ENCODE results near the gene CECR2.
"Not testable (repeated sequence)": the region's sequence is repeated elsewhere in the genome, so short reads cannot be mapped to it uniquely, and the experiment has no call there.

Gene CECR2

GRCh38 chr22:17549183-17549582, 179.9 kb downstream of the CECR2 start:
- TF ChIP-seq, protein P1, sequence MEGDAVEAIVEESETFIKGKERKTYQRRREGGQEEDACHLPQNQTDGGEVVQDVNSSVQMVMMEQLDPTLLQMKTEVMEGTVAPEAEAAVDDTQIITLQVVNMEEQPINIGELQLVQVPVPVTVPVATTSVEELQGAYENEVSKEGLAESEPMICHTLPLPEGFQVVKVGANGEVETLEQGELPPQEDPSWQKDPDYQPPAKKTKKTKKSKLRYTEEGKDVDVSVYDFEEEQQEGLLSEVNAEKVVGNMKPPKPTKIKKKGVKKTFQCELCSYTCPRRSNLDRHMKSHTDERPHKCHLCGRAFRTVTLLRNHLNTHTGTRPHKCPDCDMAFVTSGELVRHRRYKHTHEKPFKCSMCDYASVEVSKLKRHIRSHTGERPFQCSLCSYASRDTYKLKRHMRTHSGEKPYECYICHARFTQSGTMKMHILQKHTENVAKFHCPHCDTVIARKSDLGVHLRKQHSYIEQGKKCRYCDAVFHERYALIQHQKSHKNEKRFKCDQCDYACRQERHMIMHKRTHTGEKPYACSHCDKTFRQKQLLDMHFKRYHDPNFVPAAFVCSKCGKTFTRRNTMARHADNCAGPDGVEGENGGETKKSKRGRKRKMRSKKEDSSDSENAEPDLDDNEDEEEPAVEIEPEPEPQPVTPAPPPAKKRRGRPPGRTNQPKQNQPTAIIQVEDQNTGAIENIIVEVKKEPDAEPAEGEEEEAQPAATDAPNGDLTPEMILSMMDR (IDR thresholded peaks at IDR 0.05; ENCODE audit: low read depth, low read length), result no peak
- H3K4me3 ChIP-seq (ENCODE audit: low read depth, low read length), result no peak overlapping the region

GRCh38 chr22:17549655-17550054, 180.4 kb downstream of the CECR2 start:
- H3K4me3 ChIP-seq (ENCODE audit: low read depth, low read length), result no peak overlapping the region
- TF ChIP-seq, protein P1 (IDR thresholded peaks at IDR 0.05; ENCODE audit: low read depth, low read length), result no peak

GRCh38 chr22:17552737-17553136, 183.5 kb downstream of the CECR2 start:
- TF ChIP-seq, protein P1 (IDR thresholded peaks at IDR 0.05; ENCODE audit: low read depth, low read length), result no peak
- H3K4me3 ChIP-seq (ENCODE audit: low read depth, low read length), result no peak overlapping the region

- no peak overlapping the region for H3K4me3 ChIP-seq (ENCODE audit: low read depth, low read length)
- TF ChIP-seq, protein P1 (IDR thresholded peaks at IDR 0.05; ENCODE audit: low read depth, low read length), result no peak
Observed at GRCh38 chr22:17554814-17555213, 185.6 kb downstream of the CECR2 start.

DNA sequence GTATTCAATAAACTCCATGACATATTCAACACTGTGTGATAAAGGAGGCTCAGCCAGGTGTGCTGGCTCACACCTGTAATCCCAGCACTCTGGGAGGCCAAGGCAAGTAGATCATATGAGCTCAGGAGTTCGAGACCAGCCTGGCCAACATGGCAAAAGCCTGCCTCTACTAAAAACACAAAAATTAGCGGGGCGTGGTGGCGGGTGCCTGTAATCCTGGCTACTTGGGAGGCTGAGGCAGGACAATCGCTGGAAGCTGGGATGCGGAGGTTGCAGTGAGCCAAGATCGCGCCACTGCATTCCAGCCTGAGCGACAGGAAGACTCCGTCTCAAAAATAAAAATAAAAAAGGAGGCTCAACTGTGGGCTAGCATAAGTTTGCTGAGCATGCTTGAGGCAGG, 189.9 kb downstream of the CECR2 start:
- TF ChIP-seq, protein P1 (IDR thresholded peaks at IDR 0.05; ENCODE audit: low read depth, low read length), result no peak
- H3K4me3 ChIP-seq (ENCODE audit: low read depth, low read length), result no peak overlapping the region

GRCh38 chr22:17562906-17563870, 193.9 kb downstream of the CECR2 start, which contains the start of gene SLC25A18:
TSS of gene SLC25A18 (plus strand) at chr22:17563498. CDS start at chr22:17579945, 16,447 bp downstream.
- TF ChIP-seq, protein P1 (IDR thresholded peaks at IDR 0.05; ENCODE audit: low read depth, low read length), result no peak
- H3K4me3 ChIP-seq (ENCODE audit: low read depth, low read length), result no peak within 1 kb of the TSS

GRCh38 chr22:17563936-17564391, 194.7 kb downstream of the CECR2 start:
- TF ChIP-seq, protein P1 (IDR thresholded peaks at IDR 0.05; ENCODE audit: low read depth, low read length), result no peak
- H3K4me3 ChIP-seq (ENCODE audit: low read depth, low read length), result no peak overlapping the region

- not testable (repeated sequence) for H3K4me3 ChIP-seq (ENCODE audit: low read depth, low read length)
Observed at GRCh38 chr22:17566016-17566687, 196.9 kb downstream of the CECR2 start.

Measured in WI38 (cell line).